HG03039 (cell line): ENCODE data around the gene LRP1-AS.

ENCODE experiments used
- ATAC-seq: cut with Tn5 transposase; IDR thresholded peaks from one replicate; pipeline ENCODE4 v1.9.1; 2021; ENCODE audit warnings: mild to moderate bottlenecking, moderate library complexity; ENCODE audit not compliant: unreplicated experiment

The LRP1-AS gene

GRCh38 chr12:57180321-57180989 is 33.0 kb upstream of the LRP1-AS start:
- no peak for ATAC-seq

DNA sequence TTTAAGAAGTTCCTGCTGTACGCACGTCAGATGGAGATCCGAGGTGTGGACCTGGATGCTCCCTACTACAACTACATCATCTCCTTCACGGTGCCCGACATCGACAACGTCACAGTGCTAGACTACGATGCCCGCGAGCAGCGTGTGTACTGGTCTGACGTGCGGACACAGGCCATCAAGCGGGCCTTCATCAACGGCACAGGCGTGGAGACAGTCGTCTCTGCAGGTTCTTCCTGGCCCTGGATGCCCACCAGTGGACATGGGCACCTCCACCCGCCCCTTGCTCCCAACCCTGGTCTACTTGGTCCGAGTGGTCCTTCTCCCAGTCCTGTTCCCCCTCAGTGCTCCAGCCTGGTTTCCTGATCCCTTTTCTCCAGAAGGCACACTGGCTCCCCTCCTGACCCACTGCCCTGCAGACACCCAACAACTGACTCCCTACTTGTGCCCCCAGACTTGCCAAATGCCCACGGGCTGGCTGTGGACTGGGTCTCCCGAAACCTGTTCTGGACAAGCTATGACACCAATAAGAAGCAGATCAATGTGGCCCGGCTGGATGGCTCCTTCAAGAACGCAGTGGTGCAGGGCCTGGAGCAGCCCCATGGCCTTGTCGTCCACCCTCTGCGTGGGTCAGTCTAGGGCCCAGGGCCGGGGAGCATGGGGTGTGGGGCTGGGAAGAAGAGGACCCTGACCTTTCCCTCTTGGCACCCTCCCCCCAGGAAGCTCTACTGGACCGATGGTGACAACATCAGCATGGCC is 32.1 kb upstream of the LRP1-AS start:
- no peak for ATAC-seq

GRCh38 chr12:57178213-57178612 is 30.8 kb upstream of the LRP1-AS start:
- ATAC-seq = no peak

DNA sequence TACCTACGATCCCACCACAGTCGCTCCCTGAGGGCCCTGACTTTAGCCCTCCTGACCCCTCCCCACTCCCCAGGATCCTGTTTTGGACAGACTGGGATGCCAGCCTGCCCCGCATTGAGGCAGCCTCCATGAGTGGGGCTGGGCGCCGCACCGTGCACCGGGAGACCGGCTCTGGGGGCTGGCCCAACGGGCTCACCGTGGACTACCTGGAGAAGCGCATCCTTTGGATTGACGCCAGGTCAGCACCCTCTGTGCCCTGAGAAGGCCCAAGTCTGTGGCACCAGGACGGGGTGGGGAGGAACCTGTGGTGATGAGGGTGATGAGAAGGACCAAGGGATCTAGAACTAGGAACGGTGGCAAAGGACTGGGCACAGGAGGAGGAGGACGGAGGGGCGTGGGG is 29.9 kb upstream of the LRP1-AS start:
- ATAC-seq = no peak

GRCh38 chr12:57176846-57177245 is 29.4 kb upstream of the LRP1-AS start:
- no peak for ATAC-seq

DNA sequence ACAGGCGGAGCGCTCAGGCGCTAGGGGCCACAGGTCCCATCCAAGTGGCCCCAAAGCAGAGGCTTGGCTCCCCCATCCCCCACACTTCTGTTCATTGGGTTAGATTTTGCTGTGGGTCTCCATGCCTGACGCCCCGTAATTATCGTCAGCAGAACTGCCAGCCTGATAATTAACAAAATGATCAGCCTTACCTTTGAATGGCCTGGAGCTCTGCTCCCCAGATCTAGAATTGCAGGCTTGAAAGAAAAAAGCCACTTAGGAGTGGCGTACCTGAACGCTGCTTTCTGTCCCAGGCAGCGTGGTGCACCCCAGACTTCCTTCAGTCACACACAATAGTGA is 28.7 kb upstream of the LRP1-AS start:
- no peak for ATAC-seq

DNA sequence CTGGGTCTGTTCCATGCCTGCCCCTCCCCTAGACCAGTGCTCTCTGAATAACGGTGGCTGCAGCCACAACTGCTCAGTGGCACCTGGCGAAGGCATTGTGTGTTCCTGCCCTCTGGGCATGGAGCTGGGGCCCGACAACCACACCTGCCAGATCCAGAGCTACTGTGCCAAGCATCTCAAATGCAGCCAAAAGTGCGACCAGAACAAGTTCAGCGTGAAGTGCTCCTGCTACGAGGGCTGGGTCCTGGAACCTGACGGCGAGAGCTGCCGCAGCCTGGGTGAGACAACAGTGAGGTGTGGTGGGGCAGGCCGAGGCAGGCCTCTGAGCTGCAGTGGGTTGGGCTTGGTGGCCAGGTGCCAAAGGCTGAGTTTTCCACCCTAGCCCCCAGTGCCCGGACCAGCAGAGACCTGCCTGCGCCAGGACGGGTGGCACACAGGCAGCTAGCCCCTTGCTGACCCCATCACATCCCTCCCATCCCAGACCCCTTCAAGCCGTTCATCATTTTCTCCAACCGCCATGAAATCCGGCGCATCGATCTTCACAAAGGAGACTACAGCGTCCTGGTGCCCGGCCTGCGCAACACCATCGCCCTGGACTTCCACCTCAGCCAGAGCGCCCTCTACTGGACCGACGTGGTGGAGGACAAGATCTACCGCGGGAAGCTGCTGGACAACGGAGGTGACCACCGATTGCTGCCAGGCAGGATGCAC is 28.2 kb upstream of the LRP1-AS start:
- ATAC-seq = no peak

DNA sequence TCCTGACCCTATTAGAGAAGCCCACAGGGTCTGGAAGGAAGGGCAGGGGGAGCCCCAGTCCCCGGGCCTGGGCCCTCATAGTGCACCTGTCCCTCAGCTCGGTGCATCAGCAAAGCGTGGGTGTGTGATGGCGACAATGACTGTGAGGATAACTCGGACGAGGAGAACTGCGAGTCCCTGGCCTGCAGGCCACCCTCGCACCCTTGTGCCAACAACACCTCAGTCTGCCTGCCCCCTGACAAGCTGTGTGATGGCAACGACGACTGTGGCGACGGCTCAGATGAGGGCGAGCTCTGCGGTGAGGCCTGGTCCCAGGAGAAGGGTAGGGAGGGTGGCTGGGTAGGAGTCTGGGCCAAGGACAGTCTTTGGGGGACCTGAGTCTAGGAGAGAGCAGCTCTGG is 26.3 kb upstream of the LRP1-AS start:
- no peak for ATAC-seq

DNA sequence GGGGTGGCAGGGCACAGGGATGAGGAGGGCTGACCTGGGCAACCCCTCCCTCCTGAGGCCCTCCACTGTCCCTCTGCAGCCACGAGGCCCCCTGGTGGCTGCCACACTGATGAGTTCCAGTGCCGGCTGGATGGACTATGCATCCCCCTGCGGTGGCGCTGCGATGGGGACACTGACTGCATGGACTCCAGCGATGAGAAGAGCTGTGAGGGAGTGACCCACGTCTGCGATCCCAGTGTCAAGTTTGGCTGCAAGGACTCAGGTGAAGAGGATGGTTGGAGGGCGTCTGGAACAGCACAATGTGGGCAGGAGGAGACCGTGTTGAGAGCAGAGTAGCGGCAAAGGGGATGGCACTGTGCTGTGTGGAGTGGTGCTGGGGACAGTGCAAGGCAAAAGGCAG is 25.7 kb upstream of the LRP1-AS start:
- no peak for ATAC-seq

DNA sequence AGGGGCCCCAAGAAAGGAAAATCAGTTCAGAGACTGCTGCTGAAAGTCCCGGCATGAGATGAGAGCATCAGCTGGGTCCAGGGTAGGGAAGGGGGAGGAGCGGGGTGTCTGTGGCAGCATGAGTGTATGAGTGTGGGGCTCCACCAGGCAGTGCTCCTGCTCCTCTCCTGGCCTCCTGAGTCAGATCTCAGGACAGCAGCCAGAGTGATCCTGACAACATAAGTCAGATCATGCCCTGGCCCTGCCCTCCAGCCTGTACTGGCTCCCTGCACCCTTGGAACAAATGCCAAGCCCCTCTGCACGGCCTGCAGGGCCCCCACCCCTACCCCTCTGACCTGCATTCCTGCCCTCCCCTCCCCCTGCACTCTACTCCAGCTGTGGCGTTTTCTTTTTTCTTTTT is 24.2 kb upstream of the LRP1-AS start:
- ATAC-seq = no peak

- no peak for ATAC-seq
Observed at GRCh38 chr12:57170927-57171326, 23.5 kb upstream of the LRP1-AS start.

DNA sequence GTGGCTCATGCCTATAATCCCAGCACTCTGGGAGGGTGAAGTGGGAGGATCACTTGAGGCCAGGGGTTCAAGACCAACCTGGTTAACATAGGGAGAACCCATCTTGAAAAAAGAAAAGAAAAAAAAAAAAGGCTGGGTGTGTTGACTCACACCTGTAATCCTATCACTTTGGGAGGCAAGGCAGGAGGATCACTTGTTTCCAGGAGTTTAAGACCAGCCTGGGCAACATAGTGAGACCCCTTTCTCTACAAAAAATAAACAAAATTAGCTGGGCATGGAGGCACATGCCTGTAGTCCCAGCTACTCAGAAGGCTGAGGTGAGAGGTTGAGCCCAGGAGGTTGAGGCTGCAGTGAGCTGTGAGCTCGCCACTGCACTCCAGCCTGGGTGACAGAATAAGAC is 23.0 kb upstream of the LRP1-AS start:
- ATAC-seq = no peak

DNA sequence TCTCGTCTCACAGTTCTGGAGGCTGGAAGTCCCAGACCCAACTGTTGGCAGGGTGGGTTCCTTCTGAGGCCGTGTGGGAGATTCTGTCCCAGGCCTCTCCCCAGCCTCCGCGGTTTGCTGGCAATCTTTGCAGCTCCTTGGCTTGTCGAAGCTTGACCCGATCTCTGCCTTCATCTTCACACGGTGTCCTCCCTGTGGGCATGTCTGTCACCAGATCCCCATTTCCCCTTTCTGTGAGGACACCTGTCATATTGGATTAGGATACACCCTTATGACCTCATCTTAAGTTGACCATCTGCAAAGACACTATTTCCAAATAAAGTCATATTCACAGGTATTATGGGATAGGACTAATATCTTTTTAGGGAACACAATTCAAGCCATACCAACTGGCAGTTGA is 22.6 kb upstream of the LRP1-AS start:
- no peak for ATAC-seq

- ATAC-seq = no peak
Observed at GRCh38 chr12:57169046-57169795, 21.8 kb upstream of the LRP1-AS start.

GRCh38 chr12:57168058-57168457 is 20.6 kb upstream of the LRP1-AS start:
- no peak for ATAC-seq

GRCh38 chr12:57166971-57167371 is 19.6 kb upstream of the LRP1-AS start:
- ATAC-seq = no peak

DNA sequence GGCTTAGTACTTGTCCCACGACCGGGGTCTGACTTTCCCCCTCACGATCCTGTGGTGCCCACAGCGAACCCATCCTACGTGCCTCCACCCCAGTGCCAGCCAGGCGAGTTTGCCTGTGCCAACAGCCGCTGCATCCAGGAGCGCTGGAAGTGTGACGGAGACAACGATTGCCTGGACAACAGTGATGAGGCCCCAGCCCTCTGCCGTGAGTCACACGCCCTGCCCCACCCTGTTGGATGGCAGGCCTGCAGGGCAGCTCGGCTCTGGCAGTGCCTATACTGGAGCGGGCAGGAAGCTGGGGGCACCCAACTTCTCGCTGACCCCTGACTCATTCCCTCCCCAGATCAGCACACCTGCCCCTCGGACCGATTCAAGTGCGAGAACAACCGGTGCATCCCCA is 18.3 kb upstream of the LRP1-AS start:
- ATAC-seq = no peak

GRCh38 chr12:57164966-57165625 is 17.7 kb upstream of the LRP1-AS start:
- ATAC-seq = no peak

DNA sequence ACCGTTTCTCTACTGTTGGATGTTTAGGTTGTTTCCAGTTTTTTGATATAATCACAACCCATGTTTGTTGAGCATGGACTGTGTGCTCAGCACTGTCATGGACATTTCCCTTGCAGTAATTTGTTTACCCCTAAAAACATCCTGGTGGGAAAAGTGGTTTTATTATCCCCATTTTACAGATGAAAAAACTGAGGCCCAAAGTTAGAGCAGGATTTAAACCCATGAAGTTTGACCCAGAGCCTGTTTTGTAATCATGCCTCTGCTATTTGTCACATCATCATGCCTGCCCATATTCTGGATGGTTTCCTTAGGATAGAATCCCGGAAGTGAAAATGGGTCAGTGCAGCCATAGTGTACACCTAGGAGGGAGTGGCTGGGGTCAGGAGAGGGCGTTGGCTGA is 17.0 kb upstream of the LRP1-AS start:
- no peak for ATAC-seq

GRCh38 chr12:57162553-57163125 is 15.2 kb upstream of the LRP1-AS start:
- no peak for ATAC-seq

GRCh38 chr12:57161491-57161890 is 14.1 kb upstream of the LRP1-AS start:
- ATAC-seq = no peak
